OCI-LY7 (cell line): ENCODE data around the gene RNF157. TPM values are rescaled to one million over a fixed set of nuclear protein-coding genes. Genes with fewer than 3 reads are reported as not detected.

Experiments used
- BruUV-seq: library from RNA; stranded (reverse); fragments of 400-500 nt; replicated peaks from 2 replicates; lab custom pipeline; 2021; lab: Mats Ljungman, UMichigan
- CTCF ChIA-PET: fragments of 300-600 bp; sonication (Branson Sonifier 250); formaldehyde crosslinking; loops from one replicate; lab custom pipeline; 2022; ENCODE audit warnings: antibody characterized with exemption; ENCODE audit not compliant: unreplicated experiment; lab: Charles Lee
- POLR2A ChIA-PET: fragments of 300-600 bp; sonication (Branson Sonifier 250); formaldehyde crosslinking; loops from one replicate; lab custom pipeline; 2022; ENCODE audit warnings: antibody characterized with exemption; lab: Charles Lee
- DNase-seq: peaks from one replicate; pipeline ENCODE4 v3.0.0-alpha.2; 2015; ENCODE audit warnings: low spot score
- H2AFZ ChIP-seq: fragments of 200-600 bp; sonication (generic), shearing (Covaris generic); 2 replicates; pipeline ENCODE4 v1.6.1; 2014; ENCODE audit warnings: mild to moderate bottlenecking, antibody characterized with exemption, low read length, moderate library complexity
- H3K27ac ChIP-seq: fragments of 200-600 bp; sonication (generic); 2 replicates; pipeline ENCODE4 v1.5.1; 2014; ENCODE audit warnings: mixed run types, low read depth, mild to moderate bottlenecking, moderate library complexity, low read length, inconsistent platforms; ENCODE audit not compliant: poor library complexity, severe bottlenecking
- H3K36me3 ChIP-seq: fragments of 200-600 bp; sonication (generic); 2 replicates; pipeline ENCODE4 v1.6.1; 2014; ENCODE audit warnings: mild to moderate bottlenecking, antibody characterized with exemption, low read length, moderate library complexity, mixed read lengths; ENCODE audit not compliant: insufficient read depth
- H3K4me1 ChIP-seq: fragments of 200-600 bp; sonication (generic); 2 replicates; pipeline ENCODE4 v1.5.1; 2014; ENCODE audit warnings: mild to moderate bottlenecking, low read length; ENCODE audit not compliant: insufficient read depth, poor library complexity, severe bottlenecking
- H3K4me2 ChIP-seq: fragments of 200-600 bp; sonication (generic); 2 replicates; pipeline ENCODE4 v1.6.1; 2014; ENCODE audit warnings: mild to moderate bottlenecking, low read length
- H3K4me3 ChIP-seq: fragments of 200-600 bp; sonication (generic); 2 replicates; pipeline ENCODE4 v1.5.1; 2014; ENCODE audit warnings: mild to moderate bottlenecking, low read depth, low read length; ENCODE audit not compliant: poor library complexity, severe bottlenecking
- H3K79me2 ChIP-seq: fragments of 200-600 bp; sonication (generic); 2 replicates; pipeline ENCODE4 v1.6.1; 2016; ENCODE audit warnings: low read depth, mild to moderate bottlenecking, low read length, moderate library complexity, mixed read lengths; ENCODE audit not compliant: insufficient read depth
- H3K9me2 ChIP-seq: fragments of 200-600 bp; sonication (generic); 2 replicates; pipeline ENCODE4 v1.6.1; 2016; ENCODE audit warnings: mild to moderate bottlenecking, low read length, mixed read lengths; ENCODE audit not compliant: insufficient read depth
- H3K9me3 ChIP-seq: fragments of 200-600 bp; sonication (generic); 2 replicates; pipeline ENCODE4 v1.6.1; 2014; ENCODE audit warnings: mild to moderate bottlenecking, mixed run types, low read length, mixed read lengths
- H4K20me1 ChIP-seq: fragments of 200-600 bp; sonication (generic); 2 replicates; pipeline ENCODE4 v1.6.1; 2014; ENCODE audit warnings: mild to moderate bottlenecking, antibody characterized with exemption, low read length, moderate library complexity, mixed read lengths; ENCODE audit not compliant: insufficient read depth
- CTCF ChIP-seq: fragments of 200-600 bp; sonication (generic); conservative IDR thresholded peaks from 2 replicates; pipeline ENCODE4 v1.5.1; 2014; ENCODE audit warnings: mild to moderate bottlenecking, antibody characterized with exemption, low read length, moderate library complexity, mixed read lengths
- EZH2phosphoT487 ChIP-seq: fragments of 200-600 bp; sonication (generic); IDR thresholded peaks from 2 replicates; pipeline ENCODE4 v1.6.1; 2018; ENCODE audit warnings: low read depth, borderline replicate concordance, mild to moderate bottlenecking, mixed run types, antibody characterized with exemption, low read length, moderate library complexity, mixed read lengths
- intact Hi-C: fragments of 100-400 bp; cut with micrococcal nuclease; formaldehyde crosslinking; loops from one replicate; pipeline ENCODE4 v1.10.0; 2022; ENCODE audit not compliant: unreplicated experiment
- total RNA-seq, 2 experiments: library from RNA; depleted of rRNA in 1 of 2; stranded (reverse); fragments of >200 nt in 1 of 2; shearing (Covaris generic) in 1 of 2; gene quantifications; 2 replicates each; pipeline ENCODE4 v1.2.3, GENCODE V29; 2014 to 2022

RNF157 gene
- total RNA-seq, 2 experiments from 2014 or later: 0.28 to 1.3 TPM

- TF ChIP-seq CTCF: no peak
- TF ChIP-seq EZH2phosphoT487: no peak
- H2AFZ ChIP-seq: no peak overlapping the region
- no peak overlapping the region for H3K27ac ChIP-seq
- no peaks in the 10 kb centered on the region for H3K36me3 ChIP-seq
- BruUV-seq: no TSS peak
- H3K9me3 ChIP-seq: no peaks in the 10 kb centered on the region
- intact Hi-C loops: loop anchor here (5.0 kb wide), 1 partner anchor 265 kb away; no protein-coding TSS in a partner anchor
- H3K79me2 ChIP-seq: no peaks in the 10 kb centered on the region
- H3K4me1 ChIP-seq: peaks cover 27% of the 10 kb centered on the region
- H3K9me2 ChIP-seq: no peaks in the 10 kb centered on the region
- ChIA-PET CTCF (interaction anchor here (1.1 kb wide), 1 partner anchor 8 kb away, joined by 3 read pairs; no protein-coding TSS in a partner anchor), POLR2A (no interaction called here)
- H4K20me1 ChIP-seq: no peaks in the 10 kb centered on the region
- H3K4me2 ChIP-seq: no peak overlapping the region
- DNase-seq: no peak
- no peak overlapping the region for H3K4me3 ChIP-seq
Measured at GRCh38 chr17:76277300-76278267, 37.3 kb upstream of the RNF157 start.

GRCh38 chr17:76276461-76277299, 36.4 kb upstream of the RNF157 start:
- no peak for DNase-seq
- Histone ChIP-seq H3K9me2 (no peaks in the 10 kb centered on the region), H3K4me2 (no peak overlapping the region), H3K36me3 (no peaks in the 10 kb centered on the region; the same call in 1 of the 2 replicates), H2AFZ (no peak overlapping the region), H3K4me3 (no peak overlapping the region), H3K27ac (no peak overlapping the region), H3K4me1 (peaks cover 36% of the 10 kb centered on the region), H4K20me1 (no peaks in the 10 kb centered on the region), H3K79me2 (no peaks in the 10 kb centered on the region), H3K9me3 (no peaks in the 10 kb centered on the region)
- intact Hi-C loops: loop anchor here (5.0 kb wide), 1 partner anchor 264 kb away; no protein-coding TSS in a partner anchor
- no TSS peak for BruUV-seq
- TF ChIP-seq EZH2phosphoT487 (no peak), CTCF (no peak)
- ChIA-PET CTCF (interaction anchor here (0.8 kb wide), 1 partner anchor 97 kb away, joined by 3 read pairs; no protein-coding TSS in a partner anchor), POLR2A (no interaction called here)
